K562 (cell line): ENCODE measurements around the gene ZNF484.

Source experiments
- CTCF ChIP-seq, 3 experiments: IDR thresholded peaks in 2 of 3; conservative IDR thresholded peaks in 1 of 3; 2 replicates each; pipeline ENCODE4 v1.5.1; 2011 to 2012; ENCODE audit warnings: low read length in 3 of 3, mild to moderate bottlenecking in 3 of 3, control low read depth in 2 of 3, improper control_type of control experiment in 1 of 3, inconsistent platforms in 1 of 3, low read depth in 1 of 3, mixed read lengths in 1 of 3, moderate library complexity in 1 of 3; ENCODE audit not compliant: insufficient read depth in 2 of 3
- POLR2A ChIP-seq: fragments of 450-650 bp; conservative IDR thresholded peaks from 2 replicates; pipeline ENCODE4 v1.6.1; 2016
- SMC3 ChIP-seq: conservative IDR thresholded peaks from 2 replicates; pipeline ENCODE4 v1.6.1; 2011; ENCODE audit warnings: low read depth, low read length, improper control_type of control experiment; ENCODE audit not compliant: insufficient read depth
- ZNF143 ChIP-seq: sonication (generic); formaldehyde crosslinking; IDR thresholded peaks from 2 replicates; pipeline ENCODE4 v1.9.0; 2022; ENCODE audit warnings: mild to moderate bottlenecking, missing genetic modification reagents
- TF ChIP-seq, protein P1 (sequence below), 2 experiments: fragments of 450-650 bp in 1 of 2; sonication (generic) in 1 of 2; formaldehyde crosslinking in 1 of 2; IDR thresholded peaks in 1 of 2; conservative IDR thresholded peaks in 1 of 2; 2 replicates each; pipeline versions ENCODE4 v1.6.1 to v1.8.1; 2016 to 2023; ENCODE audit warnings: mild to moderate bottlenecking in 2 of 2, moderate library complexity in 2 of 2, inconsistent platforms in 1 of 2, missing genetic modification reagents in 1 of 2

GRCh38 chr9:92804727-92805126 lies 73.1 kb downstream of the ZNF484 start:
- no peak for TF ChIP-seq POLR2A
- no peak for TF ChIP-seq CTCF (IDR thresholded peaks at IDR 0.05 in 2 of 3, conservative IDR thresholded peaks at IDR 0.05 in 1 of 3; ENCODE audit: insufficient read depth in 2 of 3, low read depth in 1 of 3, low read length in 3 of 3)
- TF ChIP-seq SMC3 = no peak
- no peak for TF ChIP-seq ZNF143 (CRISPR knock-in tag)
- TF ChIP-seq, protein P1, sequence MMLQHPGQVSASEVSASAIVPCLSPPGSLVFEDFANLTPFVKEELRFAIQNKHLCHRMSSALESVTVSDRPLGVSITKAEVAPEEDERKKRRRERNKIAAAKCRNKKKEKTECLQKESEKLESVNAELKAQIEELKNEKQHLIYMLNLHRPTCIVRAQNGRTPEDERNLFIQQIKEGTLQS (IDR thresholded peaks at IDR 0.05) = no peak
- TF ChIP-seq, protein P1 (CRISPR knock-in tag; conservative IDR thresholded peaks at IDR 0.05) = no peak
